Thymus (tissue), 11 donors: ENCODE data around the gene VAT1. TPM values are rescaled to one million over a fixed set of nuclear protein-coding genes. Genes with fewer than 3 reads are reported as not detected.

ENCODE experiments used
- DNase-seq, 9 donors: peaks; one replicate each; pipeline ENCODE4 v3.0.0-alpha.2; 2013; ENCODE audit warnings: low spot score in 9 of 9, low read depth in 6 of 9, missing footprints in 1 of 9
- H3K27ac ChIP-seq, 2 donors: one replicate each; pipeline ENCODE4 v1.5.1; 2013; ENCODE audit warnings: control low read depth in 1 of 2, low read depth in 1 of 2, low read length in 1 of 2, mild to moderate bottlenecking in 1 of 2, moderate library complexity in 1 of 2
- H3K27me3 ChIP-seq, 2 donors: one replicate each; pipeline ENCODE4 v1.5.1; 2013; ENCODE audit warnings: low read length in 1 of 2; ENCODE audit not compliant: control insufficient read depth in 2 of 2, insufficient read depth in 1 of 2
- H3K36me3 ChIP-seq, 2 donors: one replicate each; pipeline ENCODE4 v1.5.1; 2013; ENCODE audit warnings: low read length in 1 of 2, mild to moderate bottlenecking in 1 of 2, moderate library complexity in 1 of 2; ENCODE audit not compliant: control insufficient read depth in 2 of 2, insufficient read depth in 2 of 2
- H3K4me1 ChIP-seq, 2 donors: one replicate each; pipeline ENCODE4 v1.5.1; 2013; ENCODE audit warnings: low read length in 2 of 2; ENCODE audit not compliant: control insufficient read depth in 2 of 2, insufficient read depth in 2 of 2
- H3K4me3 ChIP-seq, 2 donors: one replicate each; pipeline ENCODE4 v1.5.1; 2013; ENCODE audit warnings: low read length in 2 of 2, control low read depth in 1 of 2, mild to moderate bottlenecking in 1 of 2
- H3K9me3 ChIP-seq, 2 donors: one replicate each; pipeline ENCODE4 v1.5.1; 2013; ENCODE audit warnings: low read length in 1 of 2, mild to moderate bottlenecking in 1 of 2; ENCODE audit not compliant: control insufficient read depth in 2 of 2, insufficient read depth in 1 of 2
- WGBS: extraction: QIAGEN DNeasy Blood & Tissue Kit; methylation state at CpG from one replicate; pipeline ENCODE4 v1.1.7; 2013; 5-methylcytosine and 5-hydroxymethylcytosine counted together
- polyA plus RNA-seq: library from polyadenylated mRNA; stranded (reverse); fragments of 200-250 nt; gene quantifications from one replicate; pipeline ENCODE4 v1.2.3, GENCODE V29; 2013
- total RNA-seq: library from RNA; stranded (reverse); fragments of 120-200 nt; gene quantifications from one replicate; pipeline ENCODE4 v1.2.4, GENCODE V29; 2013
- donor health status: healthy.

Gene VAT1
- total and polyA plus RNA-seq, 2 donors: 46.8 to 51.7 TPM

- Histone ChIP-seq H3K27me3 (peaks cover 0 to 2% of the 10 kb centered on the region in 2 donors), H3K27ac (no peak overlapping the region), H3K4me3 (no peak overlapping the region), H3K9me3 (no peaks in the 10 kb centered on the region), H3K36me3 (no peaks in the 10 kb centered on the region), H3K4me1 (no peaks in the 10 kb centered on the region)
- no peak for DNase-seq
- 93% methylated on average over 3 of the region's 3 CpGs for WGBS
Measured at GRCh38 chr17:43031666-43032065, 9.5 kb upstream of the VAT1 start.

- WGBS: 93% methylated on average over 6 of the region's 6 CpGs
Measured at GRCh38 chr17:43030137-43030767, 8.1 kb upstream of the VAT1 start.

GRCh38 chr17:43028221-43028861 lies 6.2 kb upstream of the VAT1 start:
- Histone ChIP-seq H3K27ac (no peak overlapping the region), H3K36me3 (no peaks in the 10 kb centered on the region), H3K4me3 (no peak overlapping the region), H3K27me3 (peaks cover 0 to 23% of the 10 kb centered on the region in 2 donors), H3K4me1 (peaks cover 3 to 8% of the 10 kb centered on the region in 2 donors), H3K9me3 (no peaks in the 10 kb centered on the region)
- 94% methylated on average over 17 of the region's 17 CpGs for WGBS
- DNase-seq: no peak

More at GRCh38 chr17:43030137-43030767, 8.1 kb upstream of the VAT1 start:
- H3K4me3 ChIP-seq: no peak overlapping the region
- H3K27ac ChIP-seq: no peak overlapping the region
- H3K36me3 ChIP-seq: no peaks in the 10 kb centered on the region
- no peak for DNase-seq
- H3K9me3 ChIP-seq: no peaks in the 10 kb centered on the region
- H3K27me3 ChIP-seq: peaks cover 0 to 12% of the 10 kb centered on the region in 2 donors
- no peaks in the 10 kb centered on the region for H3K4me1 ChIP-seq

GRCh38 chr17:43027091-43028032 lies 5.2 kb upstream of the VAT1 start:
- DNase-seq: no peak
- H3K4me1 ChIP-seq: peaks cover 3 to 12% of the 10 kb centered on the region in 2 donors
- 87% methylated on average over 9 of the region's 9 CpGs for WGBS
- peaks cover 0 to 23% of the 10 kb centered on the region in 2 donors for H3K27me3 ChIP-seq
- no peak overlapping the region for H3K4me3 ChIP-seq
- H3K36me3 ChIP-seq: no peaks in the 10 kb centered on the region
- H3K9me3 ChIP-seq: no peaks in the 10 kb centered on the region
- no peak overlapping the region for H3K27ac ChIP-seq

- H3K27me3 ChIP-seq: peaks cover 0 to 23% of the 10 kb centered on the region in 2 donors
- H3K27ac ChIP-seq: no peak overlapping the region
- H3K36me3 ChIP-seq: no peaks in the 10 kb centered on the region
- DNase-seq: no peak
- no peaks in the 10 kb centered on the region for H3K9me3 ChIP-seq
- H3K4me1 ChIP-seq: peaks cover 3 to 13% of the 10 kb centered on the region in 2 donors
- H3K4me3 ChIP-seq: no peak overlapping the region
- 78% methylated on average over 5 of the region's 5 CpGs for WGBS
Measured at GRCh38 chr17:43026595-43026994, 4.4 kb upstream of the VAT1 start.

GRCh38 chr17:43025766-43026537 lies 3.8 kb upstream of the VAT1 start:
- Histone ChIP-seq H3K4me1 (peaks cover 3 to 17% of the 10 kb centered on the region in 2 donors), H3K4me3 (no peak overlapping the region), H3K27me3 (peaks cover 0 to 23% of the 10 kb centered on the region in 2 donors), H3K36me3 (no peaks in the 10 kb centered on the region), H3K27ac (no peak overlapping the region), H3K9me3 (no peaks in the 10 kb centered on the region)
- WGBS: 84% methylated on average over 15 of the region's 16 CpGs
- no peak for DNase-seq

- 7% methylated on average over 27 of the region's 27 CpGs for WGBS
- peaks cover 7 to 23% of the 10 kb centered on the region in 2 donors for H3K4me1 ChIP-seq
- no peaks in the 10 kb centered on the region for H3K9me3 ChIP-seq
- peak in 2 of 9 donors; percentile 13 to 18 for DNase-seq
- H3K36me3 ChIP-seq: no peaks in the 10 kb centered on the region
- no peak overlapping the region for H3K27ac ChIP-seq
- peaks cover 0 to 23% of the 10 kb centered on the region in 2 donors for H3K27me3 ChIP-seq
- H3K4me3 ChIP-seq: peak overlapping the region in 1 of 2 donors; percentile 66
Measured at GRCh38 chr17:43025290-43025657, 3.1 kb upstream of the VAT1 start.

- Histone ChIP-seq H3K27ac (peak within 1 kb of the TSS; percentile 2 to 68), H3K36me3 (no peaks in the 10 kb centered on the region), H3K9me3 (no peaks in the 10 kb centered on the region), H3K27me3 (peaks cover 0 to 23% of the 10 kb centered on the region in 2 donors), H3K4me3 (peak within 1 kb of the TSS; percentile 48 to 66), H3K4me1 (peaks cover 12 to 29% of the 10 kb centered on the region in 2 donors)
- peak in 6 of 9 donors; percentile 48 to 85 (median 71) for DNase-seq
- WGBS: under 1% methylated on average over 61 of the region's 61 CpGs
Measured at GRCh38 chr17:43024407-43025289, 2.5 kb upstream of the VAT1 start, which contains the start of gene RND2. RND2 (plus strand) TSS chr17:43025231; CDS start chr17:43025348, 117 bp downstream.
